HepG2 (cell line): ENCODE measurements around the gene CCDC106. TPM values are rescaled to one million over a fixed set of nuclear protein-coding genes. Genes with fewer than 3 reads are reported as not detected.
A peak's percentile ranks its signal among the peaks of the same experiment; 100 is the strongest.

Source experiments
- ARNT2 ChIP-seq: sonication (generic); formaldehyde crosslinking; IDR thresholded peaks from 2 replicates; pipeline ENCODE4 v1.8.0; 2022; ENCODE audit warnings: mild to moderate bottlenecking, low read depth, missing genetic modification reagents, moderate library complexity
- ATF4 ChIP-seq, 2 experiments: fragments of 450-650 bp in 1 of 2; sonication (generic) in 1 of 2; formaldehyde crosslinking; IDR thresholded peaks; 2 replicates each; pipeline versions ENCODE4 v1.5.0 to v1.8.0; 2020 to 2022; ENCODE audit warnings: mild to moderate bottlenecking in 1 of 2, missing genetic modification reagents in 1 of 2
- BRCA1 ChIP-seq: sonication (generic); formaldehyde crosslinking; IDR thresholded peaks from 2 replicates; pipeline ENCODE4 v1.4.0; 2020; ENCODE audit warnings: missing genetic modification reagents
- CSRNP2 ChIP-seq: sonication (generic); formaldehyde crosslinking; conservative IDR thresholded peaks from 2 replicates; pipeline ENCODE4 v1.8.0; 2022; ENCODE audit warnings: low read depth, missing genetic modification reagents
- ETV5 ChIP-seq: IDR thresholded peaks from 2 replicates; pipeline ENCODE4 v1.6.1; 2018; ENCODE audit warnings: missing biosample characterization, missing genetic modification reagents, inconsistent platforms, borderline replicate concordance
- LCORL ChIP-seq, 2 experiments: fragments of 450-650 bp in 1 of 2; sonication (generic) in 1 of 2; formaldehyde crosslinking in 1 of 2; IDR thresholded peaks; 2 replicates each; pipeline versions ENCODE4 v1.5.0 to v1.6.1; 2017 to 2020; ENCODE audit warnings: antibody characterized with exemption in 1 of 2, missing genetic modification reagents in 1 of 2
- MBD4 ChIP-seq: IDR thresholded peaks from 2 replicates; pipeline ENCODE4 v1.6.1; 2012; ENCODE audit warnings: low read length, inconsistent platforms, borderline replicate concordance
- MTF2 ChIP-seq: sonication (generic); formaldehyde crosslinking; IDR thresholded peaks from 2 replicates; pipeline ENCODE4 v1.5.0; 2020; ENCODE audit warnings: missing genetic modification reagents, borderline replicate concordance
- NKX3-1 ChIP-seq: sonication (generic); formaldehyde crosslinking; IDR thresholded peaks from 2 replicates; pipeline ENCODE4 v1.5.0; 2020; ENCODE audit warnings: missing genetic modification reagents
- NR2C2 ChIP-seq: sonication (generic); formaldehyde crosslinking; IDR thresholded peaks from 2 replicates; pipeline ENCODE4 v1.4.0; 2020; ENCODE audit warnings: missing genetic modification reagents, mild to moderate bottlenecking, moderate library complexity, borderline replicate concordance
- SCMH1 ChIP-seq: sonication (generic); formaldehyde crosslinking; IDR thresholded peaks from 2 replicates; pipeline ENCODE4 v1.9.0; 2021; ENCODE audit warnings: missing genetic modification reagents, mild to moderate bottlenecking, borderline replicate concordance
- ZFP90 ChIP-seq: sonication (generic); formaldehyde crosslinking; IDR thresholded peaks from 2 replicates; pipeline ENCODE4 v1.8.0; 2022; ENCODE audit warnings: missing genetic modification reagents, mild to moderate bottlenecking, inconsistent platforms, borderline replicate concordance
- ZNF274 ChIP-seq: sonication (generic); formaldehyde crosslinking; IDR thresholded peaks from 2 replicates; pipeline ENCODE4 v1.5.1; 2020; ENCODE audit warnings: mild to moderate bottlenecking, missing genetic modification reagents
- polyA plus RNA-seq, 8 experiments: library from polyadenylated mRNA; depleted of rRNA in 3 of 8; stranded (reverse) in 7 of 8; unstranded in 1 of 8; fragments of >200 nt; fragmentation: Illumina TruSeq in 4 of 8; extraction: Trizol in 4 of 8; gene quantifications; 2 replicates each; pipeline versions ENCODE4 v1.2.1 to v1.2.3, GENCODE V29; 2011 to 2016; ENCODE audit warnings: low read depth in 4 of 8, missing spikeins in 1 of 8, mixed read lengths in 1 of 8; ENCODE audit not compliant: insufficient read depth in 1 of 8
- total RNA-seq, 5 experiments: library from RNA; depleted of rRNA; stranded (reverse); fragments of >200 nt; fragmentation: Illumina TruSeq; extraction: Trizol; gene quantifications; 2 replicates each; pipeline ENCODE4 v1.2.3, GENCODE V29; 2016; ENCODE audit warnings: low read depth in 1 of 5
- TF ChIP-seq, protein P1 (sequence below): sonication (generic); formaldehyde crosslinking; IDR thresholded peaks from 2 replicates; pipeline ENCODE4 v1.4.0; 2020; ENCODE audit warnings: missing genetic modification reagents
- TF ChIP-seq, protein P2 (sequence below): sonication (generic); formaldehyde crosslinking; IDR thresholded peaks from 2 replicates; pipeline ENCODE4 v1.5.0; 2020; ENCODE audit warnings: missing genetic modification reagents, mild to moderate bottlenecking, borderline replicate concordance
- TF ChIP-seq, protein P3 (sequence below): IDR thresholded peaks from 2 replicates; pipeline ENCODE4 v1.6.1; 2016; ENCODE audit warnings: missing compliant biosample characterization, missing genetic modification reagents, borderline replicate concordance

Gene CCDC106
- total and polyA plus RNA-seq, 2 of the 13 experiments (the other 11 are each of a cell fraction or from before 2014, with no cell fraction given) = 4.7 to 8.8 TPM

GRCh38 chr19:55598719-55599467 lies 49.1 kb upstream of the CCDC106 start (continued):
- TF ChIP-seq, protein P1, sequence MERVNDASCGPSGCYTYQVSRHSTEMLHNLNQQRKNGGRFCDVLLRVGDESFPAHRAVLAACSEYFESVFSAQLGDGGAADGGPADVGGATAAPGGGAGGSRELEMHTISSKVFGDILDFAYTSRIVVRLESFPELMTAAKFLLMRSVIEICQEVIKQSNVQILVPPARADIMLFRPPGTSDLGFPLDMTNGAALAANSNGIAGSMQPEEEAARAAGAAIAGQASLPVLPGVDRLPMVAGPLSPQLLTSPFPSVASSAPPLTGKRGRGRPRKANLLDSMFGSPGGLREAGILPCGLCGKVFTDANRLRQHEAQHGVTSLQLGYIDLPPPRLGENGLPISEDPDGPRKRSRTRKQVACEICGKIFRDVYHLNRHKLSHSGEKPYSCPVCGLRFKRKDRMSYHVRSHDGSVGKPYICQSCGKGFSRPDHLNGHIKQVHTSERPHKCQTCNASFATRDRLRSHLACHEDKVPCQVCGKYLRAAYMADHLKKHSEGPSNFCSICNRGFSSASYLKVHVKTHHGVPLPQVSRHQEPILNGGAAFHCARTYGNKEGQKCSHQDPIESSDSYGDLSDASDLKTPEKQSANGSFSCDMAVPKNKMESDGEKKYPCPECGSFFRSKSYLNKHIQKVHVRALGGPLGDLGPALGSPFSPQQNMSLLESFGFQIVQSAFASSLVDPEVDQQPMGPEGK (CRISPR knock-in tag) = peak; percentile 91; the same call in 1 of the 2 replicates
- TF ChIP-seq ZFP90 (CRISPR knock-in tag) (no peak), CSRNP2 (no peak), ETV5 (CRISPR knock-in tag) (no peak), BRCA1 (CRISPR knock-in tag) (no peak), NKX3-1 (CRISPR knock-in tag) (no peak), ATF4 (CRISPR knock-in tag; IDR thresholded peaks at IDR 0.05) (no peak), LCORL (IDR thresholded peaks at IDR 0.05) (no peak), LCORL (CRISPR knock-in tag; IDR thresholded peaks at IDR 0.05) (no peak), MTF2 (CRISPR knock-in tag) (no peak), NR2C2 (CRISPR knock-in tag) (no peak), ZNF274 (CRISPR knock-in tag) (peak; percentile 68), ARNT2 (0 out of 2 replicates have a peak, but pooled peaks have one; percentile 30), MBD4 (no peak), SCMH1 (CRISPR knock-in tag) (no peak)
- TF ChIP-seq, protein P2, sequence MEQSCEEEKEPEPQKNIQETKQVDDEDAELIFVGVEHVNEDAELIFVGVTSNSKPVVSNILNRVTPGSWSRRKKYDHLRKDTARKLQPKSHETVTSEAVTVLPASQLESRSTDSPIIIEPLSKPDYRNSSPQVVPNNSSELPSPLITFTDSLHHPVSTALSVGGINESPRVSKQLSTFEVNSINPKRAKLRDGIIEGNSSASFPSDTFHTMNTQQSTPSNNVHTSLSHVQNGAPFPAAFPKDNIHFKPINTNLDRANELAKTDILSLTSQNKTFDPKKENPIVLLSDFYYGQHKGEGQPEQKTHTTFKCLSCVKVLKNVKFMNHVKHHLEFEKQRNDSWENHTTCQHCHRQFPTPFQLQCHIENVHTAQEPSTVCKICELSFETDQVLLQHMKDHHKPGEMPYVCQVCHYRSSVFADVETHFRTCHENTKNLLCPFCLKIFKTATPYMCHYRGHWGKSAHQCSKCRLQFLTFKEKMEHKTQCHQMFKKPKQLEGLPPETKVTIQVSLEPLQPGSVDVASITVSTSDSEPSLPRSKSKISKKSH (CRISPR knock-in tag) = no peak
- TF ChIP-seq, protein P3, sequence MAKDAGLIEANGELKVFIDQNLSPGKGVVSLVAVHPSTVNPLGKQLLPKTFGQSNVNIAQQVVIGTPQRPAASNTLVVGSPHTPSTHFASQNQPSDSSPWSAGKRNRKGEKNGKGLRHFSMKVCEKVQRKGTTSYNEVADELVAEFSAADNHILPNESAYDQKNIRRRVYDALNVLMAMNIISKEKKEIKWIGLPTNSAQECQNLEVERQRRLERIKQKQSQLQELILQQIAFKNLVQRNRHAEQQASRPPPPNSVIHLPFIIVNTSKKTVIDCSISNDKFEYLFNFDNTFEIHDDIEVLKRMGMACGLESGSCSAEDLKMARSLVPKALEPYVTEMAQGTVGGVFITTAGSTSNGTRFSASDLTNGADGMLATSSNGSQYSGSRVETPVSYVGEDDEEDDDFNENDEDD = no peak
